ENCODE results near the gene INTS4.
"Not testable (repeated sequence)": the region's sequence is repeated elsewhere in the genome, so short reads cannot be mapped to it uniquely, and the experiment has no call there.

INTS4 gene

DNA sequence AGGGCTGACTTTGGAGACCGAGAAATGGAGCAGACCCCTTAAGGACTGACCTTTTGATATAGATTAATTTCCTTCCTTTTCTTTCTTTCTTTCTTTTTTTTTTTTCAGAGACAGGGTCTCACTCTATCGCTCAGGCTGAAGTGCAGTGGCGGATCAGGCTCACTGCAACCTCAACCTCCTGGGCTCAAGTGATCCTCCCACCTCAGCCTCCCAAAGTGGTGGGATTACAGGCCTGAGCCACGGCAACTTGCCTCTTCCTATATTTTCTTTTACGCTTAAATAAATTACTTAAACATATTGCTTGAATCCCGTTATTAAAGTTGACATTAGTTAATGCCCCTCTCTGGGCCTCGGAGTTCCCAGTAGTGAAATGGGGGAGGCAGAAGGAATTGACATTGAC is 29.0 kb upstream of the INTS4 start:
- no peak for DNase-seq (ENCODE audit: low read depth)

DNA sequence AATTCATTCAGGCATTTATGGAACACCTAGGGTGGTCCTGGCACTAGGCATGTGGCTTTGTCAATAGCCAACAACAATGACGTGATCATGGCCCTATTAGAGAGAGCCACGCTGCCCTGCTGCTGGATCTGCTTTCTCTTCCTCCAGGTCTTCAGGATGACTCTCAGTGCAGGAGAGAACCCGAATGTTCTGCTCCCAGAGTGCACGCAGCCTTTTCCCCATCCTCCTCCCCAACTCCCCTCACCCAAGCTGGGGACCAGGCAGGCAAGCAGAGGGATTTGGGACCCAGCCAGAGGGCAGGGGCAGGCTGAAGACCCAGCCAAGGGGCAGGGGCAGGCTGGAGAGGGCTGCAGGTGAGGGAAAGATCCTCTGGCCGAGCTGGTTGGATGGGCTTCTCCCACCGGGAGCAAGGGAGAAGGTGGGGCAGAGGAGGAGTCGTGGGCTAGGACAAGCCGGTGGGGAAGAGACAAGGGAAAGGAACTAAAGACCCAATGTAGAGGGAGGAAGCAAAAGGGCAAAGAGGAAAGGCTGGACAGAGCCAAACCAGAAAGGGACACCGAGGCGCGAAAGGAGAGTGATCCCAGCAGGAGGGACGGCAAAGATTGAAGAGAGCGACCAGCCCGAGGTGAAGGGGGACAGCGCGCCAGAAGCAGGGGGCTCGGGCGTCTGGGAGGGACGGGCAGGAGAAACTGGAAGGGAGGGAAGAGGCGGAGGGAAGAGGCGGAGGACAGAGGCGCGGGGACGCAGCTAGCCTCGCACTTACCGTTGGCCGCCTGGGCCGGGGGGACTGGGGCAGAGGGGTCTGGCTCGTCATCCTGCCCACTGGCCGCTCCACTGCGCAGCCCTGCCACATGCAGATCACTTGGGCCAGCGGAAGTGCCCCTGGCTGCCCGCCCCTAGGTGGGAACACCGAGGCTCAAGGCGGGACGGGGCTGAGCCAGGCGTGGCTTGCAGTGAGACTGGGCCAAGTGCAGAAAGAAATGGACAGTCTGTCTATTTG is 28.2 kb upstream of the INTS4 start, which contains the start of gene KCTD14:
TSS of gene KCTD14 (minus strand) at position 880 of the 1,000 bp plus-strand sequence. CDS start at position 853, 27 bp downstream.
- DNase-seq (ENCODE audit: low read depth): no peak

DNA sequence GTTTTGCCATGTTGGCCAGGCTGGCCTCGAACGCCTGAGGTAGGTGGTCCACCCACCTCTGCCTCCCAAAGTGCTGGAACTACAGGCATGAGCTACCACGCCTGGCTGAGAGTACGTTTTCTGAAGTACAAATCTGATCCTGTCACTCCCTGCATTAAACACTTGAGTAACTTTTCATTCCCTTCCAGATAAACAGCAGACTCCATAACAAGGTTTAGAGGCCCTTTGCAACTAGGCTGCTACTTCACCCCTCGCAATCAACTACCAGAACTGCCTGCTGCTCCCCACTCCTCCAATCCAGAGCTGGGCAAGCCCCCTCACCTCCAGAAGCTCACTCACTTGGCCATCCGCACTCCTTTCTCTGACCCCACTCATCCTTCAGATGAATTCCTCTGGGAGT is 27.1 kb upstream of the INTS4 start:
- DNase-seq (ENCODE audit: low read depth): no peak

DNA sequence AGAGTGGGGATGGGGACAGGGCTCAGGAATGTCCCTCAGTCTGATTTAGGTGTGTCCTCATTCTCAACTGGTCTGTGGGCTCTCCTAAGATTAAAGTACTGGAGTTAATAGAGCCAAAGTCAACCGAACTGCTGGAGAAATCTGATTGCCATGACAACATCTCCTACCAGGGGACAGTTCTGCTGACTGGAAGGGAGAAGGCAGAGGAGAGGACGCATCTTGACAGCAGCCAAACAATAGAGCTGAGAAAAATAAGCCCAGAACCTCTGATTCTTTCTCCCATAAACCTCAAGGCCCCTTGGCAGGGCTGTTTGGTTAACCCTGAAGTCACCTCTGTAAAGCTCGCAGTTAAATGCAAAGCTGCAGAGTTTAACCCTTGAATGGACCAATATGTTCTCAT is 25.8 kb upstream of the INTS4 start:
- DNase-seq (ENCODE audit: low read depth): no peak

DNA sequence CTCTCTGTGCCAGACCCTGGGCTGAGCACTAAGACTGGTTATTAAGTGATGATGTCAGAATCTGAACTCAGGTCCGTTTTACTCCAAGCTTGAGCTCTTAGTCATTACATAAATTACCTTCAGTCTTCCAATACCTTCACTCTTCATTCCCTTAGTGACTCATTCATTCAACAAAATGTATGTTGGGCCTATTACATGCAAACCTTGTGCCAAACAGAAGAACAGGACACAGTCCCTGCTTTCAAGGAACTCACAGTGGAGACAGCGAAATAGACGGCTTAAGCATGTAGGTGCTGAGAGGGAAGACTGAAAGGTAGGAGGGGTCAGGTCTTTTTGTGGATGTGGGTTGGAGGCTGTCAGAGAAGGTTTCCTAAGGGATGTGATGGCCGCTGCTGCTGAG is 25.3 kb upstream of the INTS4 start:
- no peak for DNase-seq (ENCODE audit: low read depth)

DNA sequence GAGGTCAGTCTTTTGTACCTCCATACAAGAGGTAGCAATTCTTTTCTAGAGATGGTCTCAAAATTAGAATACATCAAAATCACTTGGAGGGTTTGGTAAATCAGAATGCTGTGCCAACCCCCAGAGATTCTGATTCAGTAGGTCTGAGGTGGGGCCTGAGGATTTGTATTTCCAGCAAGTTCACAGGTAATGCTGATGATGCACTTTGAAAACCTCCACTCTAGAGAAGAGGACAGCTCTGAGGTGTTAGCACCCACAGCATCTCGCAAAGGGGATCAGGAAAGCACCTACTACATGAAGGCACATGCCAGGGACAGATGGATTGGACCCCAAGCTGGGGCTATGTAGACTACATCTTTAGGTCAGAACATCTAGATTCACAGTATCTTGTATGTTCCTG is 21.4 kb upstream of the INTS4 start:
- DNase-seq (ENCODE audit: low read depth): no peak

DNA sequence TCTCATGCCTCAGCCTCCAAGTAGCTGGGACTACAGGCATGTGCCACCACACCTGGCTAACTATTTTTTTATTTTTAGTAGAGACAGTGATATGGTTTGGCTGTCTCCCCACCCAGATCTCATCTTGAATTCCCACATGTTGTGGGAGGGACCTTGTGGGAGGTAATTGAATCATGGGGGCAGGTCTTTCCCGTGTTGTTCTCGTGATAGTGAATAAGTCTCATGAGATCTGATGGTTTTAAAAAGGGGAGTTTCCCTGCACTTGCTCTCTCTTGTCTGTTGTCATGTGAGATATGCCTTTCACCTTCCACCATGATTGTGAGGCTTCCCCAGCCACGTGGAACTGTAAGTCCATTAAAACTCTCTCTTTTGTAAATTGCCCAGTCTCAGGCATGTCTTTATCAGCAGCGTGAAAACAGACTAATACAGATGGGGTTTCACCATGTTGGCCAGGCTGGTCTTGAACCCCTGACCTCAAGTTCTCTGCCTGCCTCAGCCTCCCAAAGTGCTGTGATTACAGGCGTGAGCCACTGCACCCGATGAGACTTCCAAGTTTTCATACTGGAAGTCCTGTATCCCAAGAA is 20.6 kb upstream of the INTS4 start:
- DNase-seq (ENCODE audit: low read depth): not testable (repeated sequence)

DNA sequence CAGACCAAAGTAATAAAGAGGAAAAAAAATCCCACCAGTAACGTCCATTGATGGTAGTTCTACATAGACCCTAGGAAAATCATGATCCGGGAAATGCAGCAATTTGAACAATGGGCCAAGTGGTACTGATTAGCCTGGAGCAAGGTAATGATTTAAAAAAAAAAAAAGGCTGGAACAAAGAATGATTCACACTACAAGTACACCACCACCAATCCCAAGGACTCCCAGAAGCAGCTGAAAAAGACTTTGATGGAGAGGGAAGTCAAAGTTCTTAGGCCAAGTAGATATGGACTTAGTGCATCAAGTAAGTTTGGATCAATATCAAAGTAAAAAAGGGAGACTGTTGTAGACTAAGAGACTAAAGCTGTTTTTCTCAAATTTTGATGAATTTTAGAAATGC is 16.8 kb upstream of the INTS4 start:
- no peak for DNase-seq (ENCODE audit: low read depth)

DNA sequence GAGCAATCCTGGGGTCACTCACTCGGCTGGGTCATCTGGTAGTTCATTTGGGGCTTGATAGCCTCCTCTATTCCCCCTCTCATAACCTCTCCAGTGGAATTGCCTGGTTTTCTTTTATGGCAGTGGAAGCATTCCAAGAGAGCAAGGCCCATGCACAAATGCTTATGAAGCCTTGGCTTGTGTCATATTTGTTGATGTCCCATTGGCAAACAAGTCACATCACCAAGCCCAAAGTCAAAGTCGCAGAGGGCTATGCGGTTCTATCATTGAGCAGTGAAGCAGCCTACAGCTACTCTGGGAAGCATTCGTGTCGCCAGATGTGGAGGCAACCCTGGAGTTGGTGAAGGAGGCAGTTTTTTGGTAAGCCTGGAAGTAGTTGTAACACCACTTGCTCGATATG is 16.3 kb upstream of the INTS4 start:
- DNase-seq (ENCODE audit: low read depth): no peak

DNA sequence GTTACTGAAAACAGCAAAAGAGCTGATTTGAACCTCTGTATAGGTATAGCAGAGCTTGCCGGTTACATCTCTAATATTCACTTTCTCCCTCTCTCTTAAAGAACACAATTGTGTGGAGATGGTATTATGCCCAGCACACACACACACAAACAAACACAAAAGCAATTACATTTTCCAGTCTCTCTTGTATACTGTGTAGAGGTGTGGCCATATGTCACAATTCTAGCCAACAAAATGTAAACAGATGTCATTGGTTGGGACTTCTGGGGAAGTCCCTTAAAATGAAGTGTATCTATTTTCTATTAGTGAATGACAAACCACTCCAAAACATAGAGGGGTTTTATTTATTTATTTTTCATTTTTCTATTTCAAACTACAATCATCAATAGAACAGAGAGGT is 15.8 kb upstream of the INTS4 start:
- DNase-seq (ENCODE audit: low read depth): no peak

DNA sequence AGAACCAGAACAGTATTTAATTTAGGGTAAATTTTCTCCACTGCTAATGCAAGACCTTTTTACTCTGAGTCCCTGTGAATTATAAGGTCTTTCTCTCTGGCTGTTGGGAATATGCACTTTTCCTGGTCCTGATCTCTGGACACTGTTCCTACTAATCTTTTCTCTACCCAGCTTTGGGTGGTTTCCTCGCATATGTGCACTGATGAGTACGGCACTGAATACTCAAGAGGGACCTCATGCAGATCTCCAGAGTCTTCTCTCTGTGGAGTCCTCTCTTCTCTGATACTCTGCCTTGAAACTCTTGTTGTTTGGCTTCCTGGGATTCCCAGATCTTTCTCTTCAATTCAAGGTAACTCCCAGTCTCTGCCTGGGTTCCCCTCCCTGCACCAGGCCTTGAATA is 14.6 kb upstream of the INTS4 start:
- no peak for DNase-seq (ENCODE audit: low read depth)

DNA sequence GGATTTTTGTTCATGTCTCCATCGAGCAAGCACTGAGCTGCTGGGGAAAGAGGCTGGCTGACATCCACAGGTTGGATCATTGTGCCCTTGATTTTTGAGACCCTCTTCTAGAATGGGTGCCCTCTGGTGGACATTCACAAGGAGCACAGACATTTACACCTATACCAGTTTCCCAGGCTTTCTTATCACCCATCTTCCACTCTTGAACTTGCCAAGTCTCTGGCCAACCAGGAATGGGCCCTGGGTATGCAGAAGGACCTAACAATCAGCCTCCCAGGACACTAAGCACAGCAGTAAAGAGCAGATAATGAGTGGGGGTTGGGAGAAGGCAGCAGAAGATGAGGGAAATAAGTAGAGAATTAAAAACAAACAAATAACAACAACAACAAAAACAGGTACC is 5.7 kb upstream of the INTS4 start:
- DNase-seq (ENCODE audit: low read depth): no peak

DNA sequence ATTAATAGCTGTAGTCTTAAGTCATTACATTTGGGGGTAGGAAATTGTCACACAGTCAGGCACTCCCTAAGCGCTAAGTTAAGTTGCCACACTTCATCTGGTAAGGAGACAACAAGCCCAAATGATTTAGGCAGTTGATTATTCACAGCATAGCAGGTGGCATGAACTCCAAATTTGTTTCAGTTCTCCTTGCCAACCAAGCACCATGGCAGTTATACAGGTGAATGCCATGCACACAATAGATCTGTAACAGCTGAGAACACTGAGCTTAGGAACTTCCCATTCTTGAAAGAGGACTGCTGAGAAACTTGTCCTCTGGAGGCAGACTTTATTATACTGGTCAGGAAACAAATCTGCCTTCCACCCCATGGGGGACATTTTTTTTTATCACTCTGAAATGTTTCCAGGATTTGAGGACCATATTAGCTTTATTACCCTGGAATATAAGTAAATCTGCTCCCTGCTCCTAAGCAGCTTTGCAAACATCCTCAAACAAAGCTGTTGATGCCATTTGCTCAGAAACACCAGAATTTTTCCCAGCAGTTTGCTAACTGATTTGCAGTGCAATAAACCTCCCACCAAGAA is 5.1 kb upstream of the INTS4 start:
- no peak for DNase-seq (ENCODE audit: low read depth)

DNA sequence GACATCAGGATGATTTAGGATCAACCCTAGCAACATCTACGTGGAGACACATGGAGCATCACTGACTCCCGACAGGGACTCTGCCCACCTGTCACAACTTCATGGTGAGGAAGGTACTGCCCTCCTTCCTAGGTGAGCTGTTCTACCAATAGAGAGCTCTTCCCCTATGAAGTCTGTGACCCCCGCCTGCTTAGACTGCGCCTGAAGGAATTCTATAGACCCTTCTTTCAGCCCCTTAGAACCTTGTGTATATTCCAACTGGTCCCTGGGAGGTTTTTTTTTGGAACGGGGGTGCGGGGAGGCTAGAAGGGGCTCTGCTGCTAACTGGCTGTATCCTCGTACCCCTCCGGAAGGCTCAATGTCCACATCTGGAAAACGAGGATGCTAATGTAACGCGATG is 566 bp downstream of the INTS4 start:
- no peak for DNase-seq (ENCODE audit: low read depth)

DNA sequence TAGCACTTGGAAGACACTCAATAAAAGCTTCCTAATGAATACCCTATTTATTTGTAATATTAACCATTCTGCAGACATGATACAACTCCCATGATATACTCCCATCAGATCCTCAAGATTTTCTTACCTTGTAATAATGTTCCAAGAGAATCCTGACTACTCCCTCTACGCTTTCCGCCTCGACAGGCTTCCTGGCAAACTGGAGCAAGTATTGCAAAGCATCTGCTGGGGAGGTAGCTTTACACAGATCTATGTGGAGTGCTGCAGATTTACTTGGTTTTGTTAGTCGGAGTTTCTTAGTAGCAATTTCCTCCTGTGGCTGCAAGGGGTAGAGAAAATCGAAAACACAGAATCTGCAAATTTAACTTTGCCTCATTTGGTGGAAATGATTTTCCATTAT is 3.5 kb downstream of the INTS4 start:
- no peak for DNase-seq (ENCODE audit: low read depth)

DNA sequence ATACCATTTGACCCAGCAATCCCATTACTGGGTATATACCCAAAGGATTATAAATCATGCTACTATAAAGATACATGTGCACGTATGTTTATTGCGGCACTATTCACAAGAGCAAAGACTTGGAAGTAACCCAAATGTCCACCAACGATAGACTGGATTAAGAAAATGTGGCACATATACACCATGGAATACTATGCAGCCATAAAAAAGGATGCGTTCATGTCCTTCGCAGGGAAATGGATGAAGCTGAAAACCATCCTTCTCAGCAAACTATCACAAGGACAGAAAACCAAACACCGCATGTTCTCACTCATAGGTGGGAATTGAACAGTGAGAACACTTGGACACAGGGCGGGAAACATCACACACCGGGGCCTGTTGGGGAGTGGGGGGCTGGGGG is 8.0 kb downstream of the INTS4 start:
- not testable (repeated sequence) for DNase-seq (ENCODE audit: low read depth)

DNA sequence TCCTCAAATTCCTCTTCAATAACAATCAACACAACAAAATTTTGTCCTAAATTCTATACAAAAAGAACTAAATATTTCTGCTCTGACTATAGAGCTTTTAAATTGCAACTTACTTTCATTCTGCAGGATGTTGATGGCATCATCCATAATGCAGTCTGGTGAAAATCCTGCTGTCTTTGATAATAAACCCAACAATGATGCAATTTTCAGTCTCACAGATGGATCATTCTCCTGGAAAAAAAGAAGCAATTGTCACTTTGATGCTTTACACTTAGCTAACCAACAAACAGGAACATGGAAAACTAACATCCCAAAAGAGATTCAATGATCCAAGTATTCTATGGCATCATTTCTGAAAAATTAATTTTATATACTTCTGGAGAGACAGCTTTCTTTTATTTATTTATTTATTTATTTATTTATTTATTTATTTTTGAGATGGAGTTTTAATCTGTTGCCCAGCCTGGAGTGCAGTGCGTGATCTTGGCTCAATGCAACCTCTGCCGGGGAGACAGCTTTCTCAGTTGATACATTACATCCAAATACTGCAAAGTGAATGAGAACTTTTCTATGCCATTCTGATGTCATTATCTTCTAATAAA is 13.0 kb downstream of the INTS4 start:
- DNase-seq (ENCODE audit: low read depth): no peak

DNA sequence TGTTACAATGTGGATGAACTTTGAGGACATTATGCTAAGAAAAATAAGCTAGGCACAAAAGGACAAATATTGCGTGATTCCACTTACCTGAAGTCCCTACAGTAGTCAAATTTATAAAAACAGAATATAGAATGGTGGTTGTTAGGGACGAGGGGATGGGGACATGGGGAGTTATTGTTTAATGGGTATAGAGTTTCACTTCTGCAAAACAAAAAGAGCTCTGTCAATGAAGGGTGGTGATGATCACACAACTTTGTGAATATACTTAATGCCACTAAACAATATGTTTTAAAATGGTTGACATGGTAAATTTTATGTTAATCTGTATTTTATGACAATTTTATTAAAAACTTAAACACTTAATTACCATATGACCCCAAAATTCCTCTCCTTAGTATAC is 26.1 kb downstream of the INTS4 start:
- DNase-seq (ENCODE audit: low read depth): no peak

DNA sequence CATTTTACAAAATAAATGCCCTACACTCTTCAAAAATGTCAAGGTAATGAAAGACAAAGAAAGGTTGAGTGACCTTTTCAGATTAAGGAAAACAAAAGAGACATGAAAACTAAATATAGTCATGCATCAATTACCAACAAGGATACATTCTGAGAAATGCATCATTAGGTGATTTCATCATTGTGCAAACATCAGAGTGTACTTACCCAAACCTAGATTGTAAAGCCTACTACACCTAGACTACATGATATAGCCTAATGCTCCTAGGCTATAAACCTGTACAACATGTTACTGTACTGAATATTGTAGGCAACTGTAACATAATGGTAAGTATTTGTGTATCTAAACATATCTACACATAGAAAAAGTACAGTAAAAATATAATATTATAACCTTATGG is 26.7 kb downstream of the INTS4 start:
- no peak for DNase-seq (ENCODE audit: low read depth)

DNA sequence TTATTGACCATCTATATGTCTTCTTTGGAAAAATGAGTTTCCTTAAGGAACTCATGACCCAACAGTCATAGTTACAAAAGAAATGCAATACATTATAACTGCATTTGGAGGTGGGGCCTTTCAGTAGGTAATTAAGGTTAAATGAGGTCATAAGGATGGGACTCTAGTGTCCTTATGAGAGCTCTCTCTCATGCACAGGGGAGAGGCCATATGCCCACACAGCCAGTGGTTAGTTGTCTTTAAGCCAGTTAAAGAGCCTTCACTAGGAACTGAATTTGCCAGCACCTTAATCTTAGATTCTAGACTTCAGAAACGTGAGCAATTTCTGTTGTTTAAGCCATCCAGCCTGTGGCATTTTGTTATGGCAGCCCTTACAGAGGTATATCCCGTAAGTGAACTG is 27.3 kb downstream of the INTS4 start:
- DNase-seq (ENCODE audit: low read depth): no peak

DNA sequence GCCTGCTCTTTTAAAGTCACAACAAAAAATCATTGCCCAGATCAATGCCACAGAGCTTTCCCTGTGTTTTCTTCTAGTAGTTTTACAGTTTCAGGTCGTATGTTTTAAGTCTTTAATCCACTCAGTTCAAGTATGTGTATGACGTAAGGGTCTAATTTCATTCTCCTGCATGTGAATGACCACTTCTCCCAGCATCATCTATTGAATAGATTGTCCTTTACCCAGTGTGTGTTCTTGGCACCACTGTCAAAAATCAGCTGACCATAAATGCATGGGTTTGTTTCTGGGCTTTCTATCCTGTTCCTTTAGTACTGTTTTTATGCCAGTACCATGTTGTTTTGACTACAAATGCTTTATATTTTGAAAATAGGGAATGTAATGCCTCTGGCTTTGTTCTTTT is 28.1 kb downstream of the INTS4 start:
- DNase-seq (ENCODE audit: low read depth): no peak

DNA sequence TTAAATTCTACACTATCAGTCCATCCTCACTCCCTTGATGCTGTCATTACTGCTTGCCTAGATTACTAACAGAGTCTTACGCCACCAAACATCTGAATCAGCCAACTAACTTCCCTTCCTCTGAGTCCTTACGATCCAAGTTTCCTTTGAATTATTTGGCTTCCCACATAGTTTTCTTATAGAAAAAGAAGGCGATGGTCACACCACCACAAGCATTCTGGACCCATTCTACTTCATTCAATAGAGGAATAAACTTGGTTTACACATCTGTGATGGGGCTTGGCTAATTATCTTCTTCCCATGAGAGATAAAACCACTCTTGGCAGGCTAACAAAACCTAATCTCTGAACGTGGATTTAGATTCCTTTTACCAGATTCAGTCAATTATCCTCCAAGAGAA is 35.0 kb downstream of the INTS4 start:
- DNase-seq (ENCODE audit: low read depth): no peak
